ENCODE measurements around the gene CD6.
"Not testable (repeated sequence)": the region's sequence is repeated elsewhere in the genome, so short reads cannot be mapped to it uniquely, and the experiment has no call there.

The CD6 gene

DNA sequence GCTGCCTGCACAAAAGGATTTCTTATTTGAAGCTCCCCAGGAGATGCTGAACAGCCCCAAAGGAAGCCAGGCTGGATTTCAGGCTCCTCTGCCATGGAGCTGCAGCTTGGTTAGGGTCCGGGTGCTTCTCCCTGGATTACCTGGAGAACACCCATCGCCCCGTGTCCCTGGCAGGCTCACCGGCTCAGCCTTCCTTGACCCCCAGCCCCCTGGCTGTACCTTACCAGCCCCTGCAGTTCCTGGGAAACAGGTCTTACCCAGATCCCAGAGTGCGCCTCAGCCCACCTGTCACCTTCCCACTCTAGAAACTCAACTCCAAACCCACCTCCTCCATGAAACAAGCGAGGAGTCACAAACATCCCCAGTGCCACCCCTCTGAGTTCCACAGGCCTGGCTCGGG lies 85.5 kb downstream of the CD6 start:
- intact Hi-C loops (cut with DNase I), result no loop called here
- peak in 1 of 42 donors; percentile 27 for DNase-seq

DNA sequence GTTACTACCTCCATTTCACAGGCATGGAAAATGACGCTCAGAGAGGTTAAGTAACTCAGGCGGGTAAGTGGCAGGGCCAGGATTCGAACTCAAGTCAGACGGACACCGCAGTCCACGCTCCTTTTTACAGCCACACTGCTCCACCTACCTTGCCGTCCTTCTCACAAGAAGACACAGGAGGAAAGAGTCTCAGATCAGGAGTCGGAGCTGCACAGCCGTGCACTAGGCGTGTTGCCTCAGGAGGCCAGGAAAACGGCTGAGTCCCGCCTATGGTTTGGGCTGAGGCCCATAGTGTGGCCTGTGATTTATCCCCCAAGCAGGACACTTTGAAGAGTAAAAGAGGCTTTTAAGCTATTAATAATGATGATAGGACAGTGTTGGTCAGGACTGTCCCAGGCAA lies 86.1 kb downstream of the CD6 start:
- intact Hi-C loops (cut with DNase I), result no loop called here
- DNase-seq, result peak in 1 of 42 donors; percentile 7

DNA sequence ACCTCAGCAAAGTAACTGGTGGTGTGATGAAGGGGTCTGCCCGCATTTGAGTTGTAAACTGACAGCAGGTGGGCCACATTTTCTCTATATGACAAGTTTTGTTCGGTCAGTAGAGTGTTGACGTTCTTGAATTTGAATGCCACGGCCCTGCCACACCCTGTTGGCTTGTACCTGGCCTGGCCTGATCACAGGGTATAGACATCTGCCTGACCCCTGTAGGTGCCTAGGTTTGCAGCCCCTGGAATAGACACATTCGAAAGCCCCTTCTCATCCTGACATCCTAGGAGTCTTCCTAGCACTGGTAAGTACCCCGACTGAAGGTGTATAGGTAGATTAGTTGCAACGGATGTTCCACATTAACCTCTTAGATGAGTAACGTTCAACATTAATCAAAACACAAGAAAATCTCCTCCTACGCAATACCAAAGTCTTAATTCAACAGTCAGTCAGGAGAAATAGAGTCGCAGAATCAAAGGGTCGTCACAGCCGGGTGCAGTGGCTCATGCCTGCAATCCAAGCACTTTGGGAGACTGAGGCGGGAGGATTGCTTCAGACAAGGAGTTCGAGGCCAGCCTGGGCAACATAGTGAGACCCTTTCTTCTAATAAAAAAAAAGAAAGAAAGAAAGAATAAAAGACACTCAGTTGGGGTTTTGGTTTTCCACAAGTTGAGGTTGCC lies 87.2 kb downstream of the CD6 start:
- intact Hi-C loops (cut with DNase I), result no loop called here
- peak in 1 of 42 donors; percentile 8 for DNase-seq

DNA sequence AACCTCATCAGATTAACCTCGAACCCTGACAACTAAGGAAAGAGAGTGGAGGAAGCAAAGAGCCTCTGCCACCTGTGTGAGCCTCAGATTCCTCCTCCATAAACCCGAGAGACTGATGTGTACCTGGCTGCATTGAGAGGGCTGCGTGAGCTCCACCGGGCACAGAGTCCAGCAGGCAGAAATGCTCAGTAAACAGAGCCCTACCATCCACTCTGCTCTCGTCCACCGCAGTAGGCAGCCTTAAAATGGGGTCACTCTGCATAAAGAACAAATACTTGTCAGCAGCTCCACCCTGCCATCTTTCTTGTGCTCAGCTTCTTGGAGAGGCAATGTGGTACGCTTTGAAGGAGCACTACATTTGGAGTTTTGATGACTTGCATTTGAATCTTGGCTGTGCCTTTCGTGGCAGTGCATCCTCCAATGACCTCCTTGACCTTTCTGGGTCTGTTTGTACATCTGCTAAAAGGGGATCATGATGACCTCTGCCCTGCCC lies 87.8 kb downstream of the CD6 start:
- intact Hi-C loops (cut with DNase I), result no loop called here
- peak in 1 of 42 donors; percentile 2 for DNase-seq

DNA sequence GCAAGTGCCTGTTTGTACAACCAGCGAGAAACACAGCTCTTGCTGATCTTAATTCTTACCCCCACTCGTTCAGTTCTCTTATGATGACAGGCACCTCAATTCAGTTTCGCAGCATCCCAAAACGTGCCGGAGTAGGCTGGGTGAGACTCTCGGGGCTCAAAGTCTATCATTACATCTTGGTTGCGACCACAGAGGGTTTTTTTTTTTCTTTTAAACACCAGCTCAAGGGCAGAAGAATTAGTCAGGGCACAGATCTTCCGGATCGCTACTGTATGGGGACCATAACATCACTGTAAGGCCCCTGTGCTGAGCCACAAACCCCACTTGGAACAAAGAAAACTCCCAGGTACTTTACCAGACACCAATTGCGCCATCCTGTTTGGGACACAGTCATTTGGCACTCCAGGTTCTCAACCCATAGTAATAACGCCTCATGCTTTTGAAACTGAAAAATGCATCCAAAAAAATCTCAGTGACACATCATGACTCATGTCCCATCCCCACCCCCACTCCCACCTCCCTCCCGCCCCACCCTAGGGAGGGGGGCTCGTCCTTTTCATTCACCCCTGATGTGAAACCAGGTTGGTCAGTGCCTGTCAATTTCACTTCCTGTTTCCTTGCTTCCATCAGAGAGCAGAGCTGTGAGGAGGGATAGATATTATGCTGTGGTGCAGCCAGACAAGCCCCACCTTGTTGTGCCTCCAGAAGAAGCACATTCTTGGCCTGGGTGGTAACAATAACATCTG lies 89.8 kb downstream of the CD6 start:
- intact Hi-C loops (cut with DNase I), result no loop called here
- peak in 1 of 42 donors; percentile 8 for DNase-seq

DNA sequence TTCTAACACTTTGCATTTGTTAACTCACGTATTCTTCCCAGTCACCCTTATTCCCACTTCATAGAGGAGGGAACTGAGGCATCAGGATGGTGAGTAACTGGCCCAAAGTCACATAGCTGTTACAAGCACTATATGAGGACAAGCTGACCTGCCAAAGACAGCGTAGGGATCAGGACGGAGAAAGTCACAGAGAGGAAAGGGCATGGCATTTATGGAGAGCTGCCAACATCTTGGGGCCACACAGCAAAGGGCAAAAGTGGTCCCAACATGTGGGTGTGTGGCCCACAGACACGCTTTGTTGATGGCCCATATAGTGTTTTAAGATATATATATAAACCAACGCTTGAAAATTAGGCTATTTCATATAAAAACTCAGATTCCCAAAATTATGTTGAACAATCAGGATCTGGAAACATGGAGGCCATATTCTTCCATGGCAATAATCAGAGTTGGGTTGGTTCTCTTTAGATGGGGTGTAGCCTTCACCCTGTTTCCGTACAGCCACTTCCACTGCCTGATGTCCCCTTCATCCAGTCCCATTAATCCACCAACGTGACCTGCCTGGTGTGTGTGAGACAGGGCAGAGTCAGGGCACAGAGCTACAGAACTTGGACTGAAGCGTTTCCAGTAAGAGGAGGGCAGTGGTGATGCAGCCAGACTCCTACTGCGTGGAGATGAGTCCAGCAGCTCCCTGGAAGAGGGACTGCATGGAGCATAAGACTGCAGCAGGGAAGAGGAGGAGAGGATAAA lies 90.9 kb downstream of the CD6 start:
- DNase-seq, result no peak
- intact Hi-C loops (cut with DNase I), result no loop called here

DNA sequence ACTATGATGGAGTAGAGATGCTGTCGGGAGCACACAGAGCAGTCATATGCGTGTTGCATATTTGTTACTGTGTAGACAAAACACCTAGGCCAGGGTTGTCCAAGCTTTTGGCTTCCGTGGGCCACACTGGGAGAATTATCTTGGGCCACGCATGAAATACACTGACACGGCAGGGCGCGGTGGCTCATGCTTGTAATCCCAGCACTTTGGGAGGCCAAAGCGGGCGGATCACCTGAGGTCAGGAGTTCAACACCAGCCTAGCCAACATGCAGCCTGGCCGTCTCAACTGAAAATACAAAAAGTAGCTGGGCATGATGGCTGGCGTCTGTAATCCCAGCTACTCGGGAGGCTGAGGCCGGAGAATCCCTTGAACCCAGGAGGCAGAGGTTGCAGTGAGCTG lies 93.8 kb downstream of the CD6 start:
- DNase-seq; intact Hi-C loops (cut with DNase I): not testable (repeated sequence)

DNA sequence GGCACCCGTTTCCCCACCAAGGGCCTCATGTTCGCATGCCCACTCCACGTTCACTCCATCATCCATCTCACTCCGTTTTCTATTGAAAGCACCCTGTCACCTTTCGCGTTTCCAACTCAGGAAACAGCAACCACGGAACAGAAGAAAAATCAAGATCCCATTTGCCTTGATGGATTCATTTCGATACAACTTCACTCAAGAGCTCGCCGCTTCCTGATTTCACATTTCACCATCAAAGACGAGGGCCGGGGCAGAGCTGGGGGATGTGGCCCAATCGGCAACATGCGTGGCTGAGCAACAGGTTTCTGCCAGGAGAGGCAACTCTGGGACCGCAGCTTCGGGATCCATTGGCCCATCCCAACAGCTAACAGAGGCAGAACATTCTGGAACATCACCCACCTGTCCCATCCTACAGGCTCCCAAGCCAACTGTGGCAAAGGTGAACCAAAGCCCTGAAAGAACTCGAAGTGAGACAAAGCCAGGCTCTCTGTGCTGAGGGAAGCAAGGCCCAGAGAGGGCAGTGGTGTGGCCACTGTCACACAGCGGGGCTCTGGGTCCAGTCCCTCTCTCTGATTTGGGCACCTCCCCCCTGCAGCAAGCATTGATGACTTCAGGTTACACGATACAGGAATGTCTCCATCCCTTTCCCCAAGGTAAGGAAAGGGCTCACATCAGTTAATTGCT lies 94.6 kb downstream of the CD6 start:
- intact Hi-C loops (cut with DNase I), result no loop called here
- DNase-seq, result no peak

DNA sequence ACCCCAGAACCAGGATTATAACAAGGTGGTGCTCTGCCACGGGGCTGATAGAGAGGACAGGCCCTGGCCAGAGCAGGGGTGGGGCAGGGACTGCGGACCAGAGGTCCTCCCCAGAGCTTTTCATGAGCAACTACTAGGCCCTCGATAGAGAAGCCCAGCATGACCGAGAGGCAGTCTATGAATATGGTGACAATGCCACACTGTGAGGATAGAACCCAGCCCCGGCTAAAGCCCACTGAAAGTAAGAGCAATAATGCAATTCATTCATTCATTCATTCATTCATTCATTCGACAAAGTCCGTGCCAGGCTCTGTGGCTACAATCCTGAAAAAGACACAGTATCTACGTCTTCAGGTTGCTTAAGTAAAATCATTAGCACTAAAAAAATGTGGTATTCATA lies 95.2 kb downstream of the CD6 start:
- intact Hi-C loops (cut with DNase I), result no loop called here
- DNase-seq, result no peak

DNA sequence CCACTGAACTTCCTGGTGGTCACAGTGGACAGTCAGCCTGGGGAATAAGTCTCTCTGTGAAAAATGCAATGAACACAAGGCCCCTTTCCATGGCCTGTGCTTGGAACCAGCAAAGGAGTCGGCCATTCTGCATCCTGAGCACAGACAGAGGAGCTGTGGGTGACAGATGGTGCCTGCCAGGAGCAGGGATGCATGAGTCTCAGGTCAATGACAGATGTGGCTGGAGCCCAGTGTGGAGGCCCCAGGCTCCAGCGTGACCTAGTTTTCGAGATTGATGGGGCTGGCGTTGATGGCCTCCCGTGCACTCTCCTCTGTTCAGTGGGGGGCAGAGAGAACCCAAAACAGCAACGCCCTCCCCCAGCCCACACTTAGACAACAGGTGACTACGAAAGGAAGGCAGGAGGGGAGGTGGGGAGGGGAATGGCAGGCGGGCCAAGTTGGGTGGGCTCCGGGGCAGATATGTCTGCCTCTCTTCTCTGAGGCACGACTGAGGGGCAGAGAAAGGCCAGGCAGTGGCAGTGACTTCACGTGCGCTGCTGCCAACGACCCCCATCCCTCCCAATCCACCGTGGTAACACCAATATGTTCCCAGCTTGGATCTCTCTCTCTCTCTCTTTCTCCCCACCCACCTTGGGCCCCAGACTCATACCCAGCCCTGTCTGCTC lies 96.4 kb downstream of the CD6 start:
- intact Hi-C loops (cut with DNase I), result no loop called here
- DNase-seq, result no peak

DNA sequence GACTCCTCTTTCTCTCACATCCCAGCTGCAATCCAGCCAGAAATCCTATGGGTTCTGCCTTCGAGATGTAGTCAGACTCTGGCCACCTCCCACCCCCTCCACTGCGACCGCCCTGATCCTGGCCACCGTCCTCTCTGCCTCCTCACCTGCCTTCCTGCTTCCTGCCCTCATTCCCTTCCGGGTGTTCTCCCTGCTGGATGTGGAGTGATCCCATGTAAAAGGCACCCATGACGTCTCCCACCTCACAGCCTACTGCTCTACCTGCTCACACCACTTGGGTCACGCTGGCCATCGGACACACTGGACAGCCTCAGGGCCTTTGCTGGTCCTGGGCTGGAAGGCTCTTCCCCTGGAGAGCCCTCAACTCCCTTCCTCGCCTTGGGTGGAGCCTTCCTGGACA lies 97.1 kb downstream of the CD6 start:
- DNase-seq, result no peak
- intact Hi-C loops (cut with DNase I), result no loop called here

DNA sequence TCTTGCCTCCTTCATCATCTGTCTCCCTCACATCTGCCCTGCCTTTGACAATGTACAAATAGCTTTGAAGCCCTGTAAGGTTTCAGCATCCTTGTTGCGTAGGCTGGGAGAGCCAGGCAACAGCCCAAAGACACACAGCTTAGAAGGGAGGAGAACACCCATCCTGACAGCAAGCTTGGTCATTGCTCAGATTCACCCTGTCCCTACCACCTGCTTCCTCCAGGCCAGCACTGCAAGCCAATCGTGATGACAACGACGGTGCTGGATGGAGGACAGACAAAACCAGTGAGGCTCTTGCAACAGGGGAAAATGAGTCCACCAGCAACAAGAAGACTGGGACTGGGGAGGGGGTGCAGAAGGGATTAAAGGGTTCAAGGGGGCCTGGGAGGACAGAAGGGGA lies 97.9 kb downstream of the CD6 start:
- intact Hi-C loops (cut with DNase I), result no loop called here
- no peak for DNase-seq
